Stimulated activated CD8-positive, alpha-beta memory T cell treated with anti-CD3 and anti-CD28 coated beads, Interleukin-15, amount 100 ng/mL, for 48 hours (primary cell): Measurements from ENCODE around the gene TMEM11.
"Not testable (repeated sequence)": the region's sequence is repeated elsewhere in the genome, so short reads cannot be mapped to it uniquely, and the experiment has no call there.

ENCODE experiments used
- DNase-seq, 2 donors: peaks; one replicate each; pipeline ENCODE4 v3.0.0-alpha.2; 2020; ENCODE audit warnings: low read depth in 2 of 2

Gene TMEM11

GRCh38 chr17:21242026-21242697 lies 28.2 kb upstream of the TMEM11 start:
- no peak for DNase-seq

GRCh38 chr17:21241564-21241963 lies 27.6 kb upstream of the TMEM11 start:
- DNase-seq, result no peak

GRCh38 chr17:21240369-21241055 lies 26.6 kb upstream of the TMEM11 start:
- DNase-seq, result no peak

- no peak for DNase-seq
Measured at GRCh38 chr17:21239680-21240368, 25.9 kb upstream of the TMEM11 start.

- DNase-seq, result no peak
Measured at GRCh38 chr17:21235921-21236320, 22.0 kb upstream of the TMEM11 start.

GRCh38 chr17:21233581-21234347 lies 19.8 kb upstream of the TMEM11 start:
- no peak for DNase-seq

- DNase-seq, result no peak
Measured at GRCh38 chr17:21232033-21232749, 18.2 kb upstream of the TMEM11 start.

- no peak for DNase-seq
Measured at GRCh38 chr17:21231533-21231932, 17.6 kb upstream of the TMEM11 start.

- no peak for DNase-seq
Measured at GRCh38 chr17:21228845-21229244, 14.9 kb upstream of the TMEM11 start.

- DNase-seq, result no peak
Measured at GRCh38 chr17:21228111-21228510, 14.2 kb upstream of the TMEM11 start.

- not testable (repeated sequence) for DNase-seq
Measured at GRCh38 chr17:21227277-21227676, 13.3 kb upstream of the TMEM11 start.

- DNase-seq, result no peak
Measured at GRCh38 chr17:21223086-21223485, 9.1 kb upstream of the TMEM11 start.

GRCh38 chr17:21218831-21219380 lies 4.9 kb upstream of the TMEM11 start:
- no peak for DNase-seq

- peak; percentile 30 to 53 for DNase-seq
Measured at GRCh38 chr17:21218101-21218500, 4.1 kb upstream of the TMEM11 start.

GRCh38 chr17:21217346-21217745 lies 3.4 kb upstream of the TMEM11 start:
- no peak for DNase-seq

- no peak for DNase-seq
Measured at GRCh38 chr17:21215935-21216334, 2.0 kb upstream of the TMEM11 start.

- no peak for DNase-seq
Measured at GRCh38 chr17:21214777-21215541, 998 bp upstream of the TMEM11 start.

GRCh38 chr17:21213638-21214014 lies 335 bp downstream of the TMEM11 start:
- DNase-seq, result peak; percentile 6 to 13

- no peak for DNase-seq
Measured at GRCh38 chr17:21212826-21213637, 929 bp downstream of the TMEM11 start.
